H9 (cell line): Measurements from ENCODE around the gene GRIFIN. TPM values are rescaled to one million over a fixed set of nuclear protein-coding genes. Genes with fewer than 3 reads are reported as not detected.

Experiments used
- DNase-seq: peaks from one replicate; pipeline ENCODE4 v3.0.0-alpha.2; 2017
- H2AFZ ChIP-seq: one replicate; pipeline ENCODE4 v1.6.1; 2013; ENCODE audit warnings: mild to moderate bottlenecking, low read length, control low read depth, moderate library complexity
- H2AK5ac ChIP-seq: 2 replicates; pipeline ENCODE4 v1.6.1; 2013; ENCODE audit warnings: low read length, control low read depth, mixed read lengths; ENCODE audit not compliant: insufficient read length
- H2BK120ac ChIP-seq: one replicate; pipeline ENCODE4 v1.6.1; 2013; ENCODE audit warnings: low read depth, mild to moderate bottlenecking, low read length, control low read depth, inconsistent platforms; ENCODE audit not compliant: poor library complexity, severe bottlenecking
- H2BK12ac ChIP-seq: 2 replicates; pipeline ENCODE4 v1.6.1; 2013; ENCODE audit warnings: low read length, control low read depth, mixed read lengths, low read depth; ENCODE audit not compliant: insufficient read length
- H2BK15ac ChIP-seq: 2 replicates; pipeline ENCODE4 v1.6.1; 2013; ENCODE audit warnings: low read depth, low read length, control low read depth
- H2BK20ac ChIP-seq: one replicate; pipeline ENCODE4 v1.6.1; 2013; ENCODE audit warnings: low read depth, mild to moderate bottlenecking, low read length, control low read depth, inconsistent platforms; ENCODE audit not compliant: poor library complexity, severe bottlenecking
- H2BK5ac ChIP-seq: 2 replicates; pipeline ENCODE4 v1.6.1; 2013; ENCODE audit warnings: low read length, control low read depth, mixed read lengths; ENCODE audit not compliant: insufficient read length
- H3K14ac ChIP-seq: 2 replicates; pipeline ENCODE4 v1.6.1; 2013; ENCODE audit warnings: low read length, control low read depth; ENCODE audit not compliant: insufficient read depth
- H3K18ac ChIP-seq: 2 replicates; pipeline ENCODE4 v1.6.1; 2013; ENCODE audit warnings: low read depth, mild to moderate bottlenecking, mixed read lengths, low read length, control low read depth; ENCODE audit not compliant: insufficient read length
- H3K23ac ChIP-seq: 2 replicates; pipeline ENCODE4 v1.6.1; 2013; ENCODE audit warnings: low read length, control low read depth, mixed read lengths, low read depth; ENCODE audit not compliant: insufficient read length
- H3K23me2 ChIP-seq: 2 replicates; pipeline ENCODE4 v1.6.1; 2013; ENCODE audit warnings: low read depth, mild to moderate bottlenecking, mixed read lengths, low read length, control low read depth; ENCODE audit not compliant: insufficient read length, poor library complexity, severe bottlenecking
- H3K27ac ChIP-seq: 2 replicates; pipeline ENCODE4 v1.5.1; 2013; ENCODE audit warnings: low read length, control low read depth, mixed read lengths, low read depth; ENCODE audit not compliant: insufficient read length
- H3K27me3 ChIP-seq: 2 replicates; pipeline ENCODE4 v1.6.1; 2013; ENCODE audit warnings: low read length, control low read depth, inconsistent platforms; ENCODE audit not compliant: insufficient read depth
- H3K4ac ChIP-seq: 2 replicates; pipeline ENCODE4 v1.6.1; 2013; ENCODE audit warnings: low read depth, mild to moderate bottlenecking, control low read depth, inconsistent platforms, low read length, moderate library complexity
- H3K4me1 ChIP-seq: 2 replicates; pipeline ENCODE4 v1.6.1; 2013; ENCODE audit warnings: low read length, control low read depth, inconsistent platforms; ENCODE audit not compliant: insufficient read depth
- H3K4me2 ChIP-seq: 2 replicates; pipeline ENCODE4 v1.6.1; 2013; ENCODE audit warnings: low read length, control low read depth, mixed read lengths; ENCODE audit not compliant: insufficient read length, insufficient read depth
- H3K56ac ChIP-seq: 2 replicates; pipeline ENCODE4 v1.6.1; 2013; ENCODE audit warnings: low read depth, mild to moderate bottlenecking, mixed read lengths, low read length, control low read depth; ENCODE audit not compliant: insufficient read length
- H3K79me1 ChIP-seq: 2 replicates; pipeline ENCODE4 v1.6.1; 2013; ENCODE audit warnings: low read depth, mild to moderate bottlenecking, moderate library complexity, low read length, control low read depth, inconsistent platforms; ENCODE audit not compliant: insufficient read depth, poor library complexity, severe bottlenecking
- H3K79me2 ChIP-seq: 2 replicates; pipeline ENCODE4 v1.6.1; 2013; ENCODE audit warnings: low read length, control low read depth, inconsistent platforms; ENCODE audit not compliant: insufficient read depth
- H3K9ac ChIP-seq: 2 replicates; pipeline ENCODE4 v1.6.1; 2013; ENCODE audit warnings: low read length, control low read depth, mixed read lengths; ENCODE audit not compliant: insufficient read length; ENCODE audit errors: extremely low read depth
- H3K9me3 ChIP-seq: one replicate; pipeline ENCODE4 v1.6.1; 2013; ENCODE audit warnings: low read depth, low read length, inconsistent platforms; ENCODE audit not compliant: control insufficient read depth
- H3T11ph ChIP-seq: one replicate; pipeline ENCODE4 v1.6.1; 2013; ENCODE audit warnings: mild to moderate bottlenecking, low read length, control low read depth, inconsistent platforms
- H4K20me1 ChIP-seq: one replicate; pipeline ENCODE4 v1.6.1; 2013; ENCODE audit not compliant: control insufficient read depth, insufficient read length, insufficient read depth
- H4K5ac ChIP-seq: 2 replicates; pipeline ENCODE4 v1.6.1; 2013; ENCODE audit warnings: low read depth, mild to moderate bottlenecking, mixed read lengths, low read length, control low read depth; ENCODE audit not compliant: insufficient read length
- H4K8ac ChIP-seq: replicated peaks from 2 replicates; pipeline ENCODE4 v1.6.1; 2013; ENCODE audit warnings: low read length, control low read depth, mixed read lengths, low read depth; ENCODE audit not compliant: insufficient read length
- H4K91ac ChIP-seq: 2 replicates; pipeline ENCODE4 v1.6.1; 2013; ENCODE audit warnings: low read depth, mild to moderate bottlenecking, moderate library complexity, mixed read lengths, low read length, control low read depth; ENCODE audit not compliant: insufficient read length
- H3K27ac Mint-ChIP-seq, 3 experiments: 2 replicates in 2 of 3; 3 replicates in 1 of 3; pipeline ENCODE4 v1.8.0; 2020 to 2021; ENCODE audit warnings: mixed read lengths in 3 of 3, mild to moderate bottlenecking in 1 of 3, moderate library complexity in 1 of 3
- H3K27me3 Mint-ChIP-seq: 2 replicates; pipeline ENCODE4 v1.8.0; 2021; ENCODE audit warnings: low read depth, mild to moderate bottlenecking, moderate library complexity, mixed read lengths
- H3K36me3 Mint-ChIP-seq, 3 experiments: 2 replicates in 2 of 3; 3 replicates in 1 of 3; pipeline ENCODE4 v1.8.0; 2020 to 2021; ENCODE audit warnings: low read depth in 3 of 3, mixed read lengths in 3 of 3; ENCODE audit not compliant: insufficient read depth in 1 of 3
- H3K4me1 Mint-ChIP-seq, 2 experiments: 2 replicates each; pipeline ENCODE4 v1.8.0; 2020; ENCODE audit warnings: mixed read lengths in 2 of 2
- H3K4me3 Mint-ChIP-seq, 2 experiments: 2 replicates in 1 of 2; 3 replicates in 1 of 2; pipeline ENCODE4 v1.8.0; 2020 to 2021; ENCODE audit warnings: mild to moderate bottlenecking in 2 of 2, mixed read lengths in 2 of 2, moderate library complexity in 1 of 2
- H3K9me3 Mint-ChIP-seq, 2 experiments: 2 replicates in 1 of 2; 3 replicates in 1 of 2; pipeline ENCODE4 v1.8.0; 2020; ENCODE audit warnings: mild to moderate bottlenecking in 2 of 2, mixed read lengths in 2 of 2, moderate library complexity in 1 of 2
- CTCF ChIP-seq: fragments of 200-600 bp; sonication (generic); conservative IDR thresholded peaks from 3 replicates; pipeline ENCODE4 v1.8.0; 2021; ENCODE audit warnings: antibody characterized with exemption, mild to moderate bottlenecking
- WGBS: extraction: QIAGEN DNeasy Blood & Tissue Kit; methylation state at CpG from one replicate; pipeline ENCODE4 v1.1.7; 2013; ENCODE audit warnings: missing lambda C conversion rate, low lambda C conversion rate, mixed read lengths; ENCODE audit not compliant: insufficient read length; ENCODE audit errors: extremely low coverage; 5-methylcytosine and 5-hydroxymethylcytosine counted together
- total RNA-seq: library from RNA; stranded (reverse); gene quantifications from 2 replicates; pipeline ENCODE4 v1.2.1, GENCODE V29; 2021

GRIFIN gene
- total RNA-seq, 1 experiment from 2014 or later, result not detected

- no peaks in the 10 kb centered on the region; a peak in 2 of 5 replicates for H3K9me3 Mint-ChIP-seq
- no peaks in the 10 kb centered on the region for H3K27me3 ChIP-seq
- no peak overlapping the region for H3K27ac ChIP-seq
- no peaks in the 10 kb centered on the region for H3K9me3 ChIP-seq
- H4K5ac ChIP-seq, result no peak overlapping the region
- DNase-seq, result no peak
- H4K8ac ChIP-seq, result no peak overlapping the region
- peaks cover 2% of the 10 kb centered on the region; the same call in 1 of the 2 replicates for H3K4me1 ChIP-seq
- no peak overlapping the region for H4K91ac ChIP-seq
- no peak overlapping the region for H2BK12ac ChIP-seq
- no peaks in the 10 kb centered on the region for H3K79me1 ChIP-seq
- H3K23me2 ChIP-seq, result no peaks in the 10 kb centered on the region
- no peak overlapping the region for H3K56ac ChIP-seq
- H2BK120ac ChIP-seq, result no peak overlapping the region
- no CpG with 5 or more reads among the region's 5 CpGs for WGBS
- no peak overlapping the region for H2BK20ac ChIP-seq
- H2BK15ac ChIP-seq, result no peak overlapping the region
- peak overlapping the region in 1 of 3 experiments; percentile 68; a peak in 3 of 7 replicates for H3K27ac Mint-ChIP-seq
- H2BK5ac ChIP-seq, result no peak overlapping the region
- no peak overlapping the region for H3K9ac ChIP-seq
- no peaks in the 10 kb centered on the region for H4K20me1 ChIP-seq
- no peak overlapping the region for H3K4me2 ChIP-seq
- no peaks in the 10 kb centered on the region for H3K27me3 Mint-ChIP-seq
- H2AFZ ChIP-seq, result no peak overlapping the region
- no peak overlapping the region for H3K18ac ChIP-seq
- no peaks in the 10 kb centered on the region; a peak in 1 of 7 replicates for H3K36me3 Mint-ChIP-seq
- no peak overlapping the region for H3K14ac ChIP-seq
- peaks cover 17 to 34% of the 10 kb centered on the region in 2 experiments for H3K4me1 Mint-ChIP-seq
- no peak for TF ChIP-seq CTCF
- H3K79me2 ChIP-seq, result no peaks in the 10 kb centered on the region
- H3K4me3 Mint-ChIP-seq, result no peak overlapping the region
- no peak overlapping the region for H3K23ac ChIP-seq
- no peak overlapping the region for H2AK5ac ChIP-seq
- H3T11ph ChIP-seq, result no peak overlapping the region
- no peak overlapping the region for H3K4ac ChIP-seq
Measured at GRCh38 chr7:2471022-2471329, 5.2 kb downstream of the GRIFIN start.
